Neural crest cell (in vitro differentiated cells): ENCODE measurements around the gene MAP2K4. TPM values are rescaled to one million over a fixed set of nuclear protein-coding genes. Genes with fewer than 3 reads are reported as not detected.

Source experiments
- DNase-seq: peaks from one replicate; pipeline ENCODE4 v3.0.0; 2021; ENCODE audit warnings: low read depth, mixed read lengths, low spot score
- H3K27ac Mint-ChIP-seq: one replicate; pipeline ENCODE4 v1.8.0; 2021; ENCODE audit warnings: mild to moderate bottlenecking, mixed read lengths; ENCODE audit not compliant: unreplicated experiment
- H3K27me3 Mint-ChIP-seq: 2 replicates; pipeline ENCODE4 v1.8.0; 2021; ENCODE audit warnings: low read depth, mild to moderate bottlenecking, mixed read lengths
- H3K36me3 Mint-ChIP-seq: 2 replicates; pipeline ENCODE4 v1.8.0; 2021; ENCODE audit warnings: low read depth, mild to moderate bottlenecking, mixed read lengths
- H3K4me1 Mint-ChIP-seq: 2 replicates; pipeline ENCODE4 v1.8.0; 2021; ENCODE audit warnings: mixed read lengths
- H3K4me3 Mint-ChIP-seq: one replicate; pipeline ENCODE4 v1.8.0; 2021; ENCODE audit warnings: mild to moderate bottlenecking, mixed read lengths
- H3K9me3 Mint-ChIP-seq: 2 replicates; pipeline ENCODE4 v1.8.0; 2021; ENCODE audit warnings: mixed read lengths
- total RNA-seq: library from RNA; stranded (reverse); gene quantifications from 2 replicates; pipeline ENCODE4 v1.2.1, GENCODE V29; 2021
- TF ChIP-seq, protein P1 (sequence below): fragments of 200-600 bp; sonication (generic); conservative IDR thresholded peaks from 2 replicates; pipeline ENCODE4 v1.5.0; 2021; ENCODE audit warnings: antibody characterized with exemption, mild to moderate bottlenecking

MAP2K4 gene
- total RNA-seq, 1 donor from 2014 or later: 47.5 TPM

- no peak for DNase-seq
- Mint-ChIP-seq H3K27ac (no peak overlapping the region), H3K36me3 (peaks cover 5% of the 10 kb centered on the region), H3K9me3 (no peaks in the 10 kb centered on the region), H3K27me3 (no peaks in the 10 kb centered on the region), H3K4me1 (no peaks in the 10 kb centered on the region), H3K4me3 (no peak overlapping the region)
- TF ChIP-seq, protein P1, sequence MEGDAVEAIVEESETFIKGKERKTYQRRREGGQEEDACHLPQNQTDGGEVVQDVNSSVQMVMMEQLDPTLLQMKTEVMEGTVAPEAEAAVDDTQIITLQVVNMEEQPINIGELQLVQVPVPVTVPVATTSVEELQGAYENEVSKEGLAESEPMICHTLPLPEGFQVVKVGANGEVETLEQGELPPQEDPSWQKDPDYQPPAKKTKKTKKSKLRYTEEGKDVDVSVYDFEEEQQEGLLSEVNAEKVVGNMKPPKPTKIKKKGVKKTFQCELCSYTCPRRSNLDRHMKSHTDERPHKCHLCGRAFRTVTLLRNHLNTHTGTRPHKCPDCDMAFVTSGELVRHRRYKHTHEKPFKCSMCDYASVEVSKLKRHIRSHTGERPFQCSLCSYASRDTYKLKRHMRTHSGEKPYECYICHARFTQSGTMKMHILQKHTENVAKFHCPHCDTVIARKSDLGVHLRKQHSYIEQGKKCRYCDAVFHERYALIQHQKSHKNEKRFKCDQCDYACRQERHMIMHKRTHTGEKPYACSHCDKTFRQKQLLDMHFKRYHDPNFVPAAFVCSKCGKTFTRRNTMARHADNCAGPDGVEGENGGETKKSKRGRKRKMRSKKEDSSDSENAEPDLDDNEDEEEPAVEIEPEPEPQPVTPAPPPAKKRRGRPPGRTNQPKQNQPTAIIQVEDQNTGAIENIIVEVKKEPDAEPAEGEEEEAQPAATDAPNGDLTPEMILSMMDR: no peak
Measured at GRCh38 chr17:12085076-12085949, 64.6 kb downstream of the MAP2K4 start.

DNA sequence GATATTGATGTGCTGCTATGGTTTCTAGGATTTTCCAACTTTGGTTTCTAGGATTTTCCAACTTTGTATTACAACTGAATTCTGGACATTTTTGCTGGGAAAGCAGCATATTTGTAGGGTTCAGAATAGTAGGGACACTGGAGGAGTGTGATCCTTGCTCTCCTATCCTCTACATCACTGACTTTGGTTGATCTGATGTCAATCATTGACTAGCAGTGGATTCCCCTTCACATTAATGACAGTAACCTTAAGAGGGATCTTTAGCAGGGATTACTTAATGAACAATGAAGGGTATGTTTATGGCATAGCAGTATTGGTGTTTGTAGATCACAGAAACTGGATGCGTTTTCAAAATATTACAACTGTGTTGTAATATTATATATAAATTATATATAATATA is 67.4 kb downstream of the MAP2K4 start:
- TF ChIP-seq, protein P1: no peak
- Mint-ChIP-seq H3K36me3 (peaks cover 10% of the 10 kb centered on the region), H3K9me3 (no peaks in the 10 kb centered on the region), H3K4me1 (no peaks in the 10 kb centered on the region), H3K4me3 (no peak overlapping the region), H3K27ac (no peak overlapping the region), H3K27me3 (no peaks in the 10 kb centered on the region)
- DNase-seq: no peak

DNA sequence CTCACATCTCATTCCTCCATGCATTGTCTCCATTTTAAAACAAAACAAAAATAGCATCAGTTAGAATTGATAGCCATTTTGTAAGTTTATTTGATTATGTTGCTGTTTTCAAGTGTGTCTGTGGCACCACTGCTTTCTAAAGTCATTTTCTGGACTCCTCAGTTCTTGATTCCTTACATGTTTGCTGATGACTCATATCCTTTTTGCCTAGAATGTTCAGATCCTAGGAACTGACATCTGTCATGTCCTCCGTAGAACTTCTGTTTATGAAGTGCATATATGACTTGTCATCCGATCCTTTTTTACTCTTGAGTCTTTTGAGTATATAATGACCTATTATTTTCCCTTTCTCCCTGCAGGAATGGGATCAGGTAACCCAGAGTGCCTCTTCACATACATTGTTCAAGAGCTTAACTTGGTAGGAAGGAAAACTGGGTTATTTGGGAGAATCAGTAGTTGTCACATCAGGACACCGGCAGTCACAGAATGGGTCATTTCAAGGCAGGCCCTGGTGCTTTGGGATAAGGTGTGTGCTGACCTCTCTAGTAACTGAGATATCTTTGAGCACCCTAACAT is 69.2 kb downstream of the MAP2K4 start:
- no peak for DNase-seq
- peaks cover 10% of the 10 kb centered on the region for H3K36me3 Mint-ChIP-seq
- H3K9me3 Mint-ChIP-seq: no peaks in the 10 kb centered on the region
- no peak overlapping the region for H3K27ac Mint-ChIP-seq
- no peak overlapping the region for H3K4me3 Mint-ChIP-seq
- H3K4me1 Mint-ChIP-seq: no peaks in the 10 kb centered on the region
- TF ChIP-seq, protein P1: no peak
- H3K27me3 Mint-ChIP-seq: no peaks in the 10 kb centered on the region

DNA sequence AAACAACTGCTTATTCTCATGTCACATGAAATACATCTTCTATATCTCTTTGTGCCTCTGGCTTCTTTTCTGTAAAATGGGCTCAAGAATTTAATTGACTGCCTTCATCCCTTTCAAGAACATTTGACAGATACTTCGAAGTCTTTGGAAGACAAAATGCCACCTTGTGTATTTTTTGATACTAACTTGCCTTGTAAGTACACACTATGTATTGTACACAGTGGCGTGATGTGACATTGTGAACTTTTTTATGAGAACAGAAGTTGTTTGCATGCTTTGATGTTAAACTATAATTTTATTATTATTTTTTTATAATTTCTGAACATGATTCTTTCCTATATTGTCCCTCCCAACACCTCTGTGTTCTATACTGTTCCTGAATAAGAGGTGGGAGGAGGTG is 73.7 kb downstream of the MAP2K4 start:
- Mint-ChIP-seq H3K4me1 (no peaks in the 10 kb centered on the region), H3K27ac (no peak overlapping the region), H3K36me3 (peaks cover 21% of the 10 kb centered on the region), H3K4me3 (no peak overlapping the region), H3K9me3 (no peaks in the 10 kb centered on the region), H3K27me3 (no peaks in the 10 kb centered on the region)
- TF ChIP-seq, protein P1: no peak
- DNase-seq: no peak

DNA sequence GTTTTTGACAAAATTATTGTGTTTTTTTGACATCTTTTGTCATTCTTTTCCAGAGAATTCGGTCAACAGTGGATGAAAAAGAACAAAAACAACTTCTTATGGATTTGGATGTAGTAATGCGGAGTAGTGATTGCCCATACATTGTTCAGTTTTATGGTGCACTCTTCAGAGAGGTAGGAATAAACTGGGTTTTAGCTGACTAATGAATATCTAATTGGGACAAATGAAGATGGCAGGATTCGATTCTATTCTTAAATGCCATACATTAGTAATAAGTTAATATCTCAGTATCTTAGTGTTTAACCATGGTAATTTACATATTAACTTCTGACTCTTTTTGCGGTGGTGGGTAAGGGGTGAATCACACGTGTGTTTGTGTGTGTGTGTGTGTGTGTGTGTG is 74.8 kb downstream of the MAP2K4 start:
- Mint-ChIP-seq H3K9me3 (peaks cover 4% of the 10 kb centered on the region), H3K27ac (no peak overlapping the region), H3K4me1 (no peaks in the 10 kb centered on the region), H3K27me3 (no peaks in the 10 kb centered on the region), H3K4me3 (no peak overlapping the region), H3K36me3 (peaks cover 28% of the 10 kb centered on the region)
- TF ChIP-seq, protein P1: no peak
- no peak for DNase-seq
